Neural cell (in vitro differentiated cells): Measurements from ENCODE around the gene DNAH3.

ENCODE experiments used
- EP300 ChIP-seq: fragments of 450-650 bp; conservative IDR thresholded peaks from 2 replicates; pipeline ENCODE4 v1.6.1; 2014; ENCODE audit warnings: antibody characterized with exemption, mild to moderate bottlenecking, moderate library complexity; ENCODE audit not compliant: poor library complexity, severe bottlenecking
- EZH2 ChIP-seq: fragments of 200-600, 300-800 bp; shearing (Covaris generic), sonication (generic); IDR thresholded peaks from 2 replicates; pipeline ENCODE4 v1.6.1; 2014; ENCODE audit warnings: antibody characterized with exemption, low read length, borderline replicate concordance, mild to moderate bottlenecking; ENCODE audit not compliant: insufficient read depth, poor library complexity, severe bottlenecking
- MXI1 ChIP-seq: fragments of 450-650 bp; conservative IDR thresholded peaks from 2 replicates; pipeline ENCODE4 v1.6.1; 2014; ENCODE audit warnings: antibody characterized with exemption, mild to moderate bottlenecking; ENCODE audit not compliant: poor library complexity, severe bottlenecking
- POLR2AphosphoS5 ChIP-seq: IDR thresholded peaks from 2 replicates; pipeline ENCODE4 v1.6.1; 2012
- RAD21 ChIP-seq: fragments of 450-650 bp; conservative IDR thresholded peaks from 2 replicates; pipeline ENCODE4 v1.6.1; 2014; ENCODE audit warnings: antibody characterized with exemption, mild to moderate bottlenecking, moderate library complexity
- TF ChIP-seq, protein P1 (sequence below): fragments of 450-650 bp; IDR thresholded peaks from 2 replicates; pipeline ENCODE4 v1.5.1; 2014; ENCODE audit warnings: antibody characterized with exemption, mild to moderate bottlenecking, moderate library complexity; ENCODE audit not compliant: poor library complexity, severe bottlenecking
- TF ChIP-seq, protein P2 (sequence below): IDR thresholded peaks from 2 replicates; pipeline ENCODE4 v1.6.1; 2012; ENCODE audit warnings: borderline replicate concordance

- TF ChIP-seq, protein P1, sequence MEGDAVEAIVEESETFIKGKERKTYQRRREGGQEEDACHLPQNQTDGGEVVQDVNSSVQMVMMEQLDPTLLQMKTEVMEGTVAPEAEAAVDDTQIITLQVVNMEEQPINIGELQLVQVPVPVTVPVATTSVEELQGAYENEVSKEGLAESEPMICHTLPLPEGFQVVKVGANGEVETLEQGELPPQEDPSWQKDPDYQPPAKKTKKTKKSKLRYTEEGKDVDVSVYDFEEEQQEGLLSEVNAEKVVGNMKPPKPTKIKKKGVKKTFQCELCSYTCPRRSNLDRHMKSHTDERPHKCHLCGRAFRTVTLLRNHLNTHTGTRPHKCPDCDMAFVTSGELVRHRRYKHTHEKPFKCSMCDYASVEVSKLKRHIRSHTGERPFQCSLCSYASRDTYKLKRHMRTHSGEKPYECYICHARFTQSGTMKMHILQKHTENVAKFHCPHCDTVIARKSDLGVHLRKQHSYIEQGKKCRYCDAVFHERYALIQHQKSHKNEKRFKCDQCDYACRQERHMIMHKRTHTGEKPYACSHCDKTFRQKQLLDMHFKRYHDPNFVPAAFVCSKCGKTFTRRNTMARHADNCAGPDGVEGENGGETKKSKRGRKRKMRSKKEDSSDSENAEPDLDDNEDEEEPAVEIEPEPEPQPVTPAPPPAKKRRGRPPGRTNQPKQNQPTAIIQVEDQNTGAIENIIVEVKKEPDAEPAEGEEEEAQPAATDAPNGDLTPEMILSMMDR, result no peak
- TF ChIP-seq, protein P2, sequence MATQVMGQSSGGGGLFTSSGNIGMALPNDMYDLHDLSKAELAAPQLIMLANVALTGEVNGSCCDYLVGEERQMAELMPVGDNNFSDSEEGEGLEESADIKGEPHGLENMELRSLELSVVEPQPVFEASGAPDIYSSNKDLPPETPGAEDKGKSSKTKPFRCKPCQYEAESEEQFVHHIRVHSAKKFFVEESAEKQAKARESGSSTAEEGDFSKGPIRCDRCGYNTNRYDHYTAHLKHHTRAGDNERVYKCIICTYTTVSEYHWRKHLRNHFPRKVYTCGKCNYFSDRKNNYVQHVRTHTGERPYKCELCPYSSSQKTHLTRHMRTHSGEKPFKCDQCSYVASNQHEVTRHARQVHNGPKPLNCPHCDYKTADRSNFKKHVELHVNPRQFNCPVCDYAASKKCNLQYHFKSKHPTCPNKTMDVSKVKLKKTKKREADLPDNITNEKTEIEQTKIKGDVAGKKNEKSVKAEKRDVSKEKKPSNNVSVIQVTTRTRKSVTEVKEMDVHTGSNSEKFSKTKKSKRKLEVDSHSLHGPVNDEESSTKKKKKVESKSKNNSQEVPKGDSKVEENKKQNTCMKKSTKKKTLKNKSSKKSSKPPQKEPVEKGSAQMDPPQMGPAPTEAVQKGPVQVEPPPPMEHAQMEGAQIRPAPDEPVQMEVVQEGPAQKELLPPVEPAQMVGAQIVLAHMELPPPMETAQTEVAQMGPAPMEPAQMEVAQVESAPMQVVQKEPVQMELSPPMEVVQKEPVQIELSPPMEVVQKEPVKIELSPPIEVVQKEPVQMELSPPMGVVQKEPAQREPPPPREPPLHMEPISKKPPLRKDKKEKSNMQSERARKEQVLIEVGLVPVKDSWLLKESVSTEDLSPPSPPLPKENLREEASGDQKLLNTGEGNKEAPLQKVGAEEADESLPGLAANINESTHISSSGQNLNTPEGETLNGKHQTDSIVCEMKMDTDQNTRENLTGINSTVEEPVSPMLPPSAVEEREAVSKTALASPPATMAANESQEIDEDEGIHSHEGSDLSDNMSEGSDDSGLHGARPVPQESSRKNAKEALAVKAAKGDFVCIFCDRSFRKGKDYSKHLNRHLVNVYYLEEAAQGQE, result no peak
- TF ChIP-seq POLR2AphosphoS5, result no peak
- no peak for TF ChIP-seq MXI1
- no peak for TF ChIP-seq EP300
- TF ChIP-seq EZH2, result no peak
- no peak for TF ChIP-seq RAD21
Observed at GRCh38 chr16:21157632-21158031, 7.0 kb upstream of the DNAH3 start.
